Fibroblast of lung (primary cell): ENCODE results near the gene CNPPD1. TPM values are rescaled to one million over a fixed set of nuclear protein-coding genes. Genes with fewer than 3 reads are reported as not detected.
A peak's percentile ranks its signal among the peaks of the same experiment; 100 is the strongest.

Experiments used
- DNase-seq, 2 donors: peaks; one replicate each; pipeline versions ENCODE4 v3.0.0 to v3.0.0-alpha.2; 2010; ENCODE audit warnings: low read depth in 2 of 2
- H2AFZ ChIP-seq: 2 replicates; pipeline ENCODE4 v1.5.1; 2012; ENCODE audit warnings: low read length, control low read depth, inconsistent platforms
- H3K27ac ChIP-seq: 2 replicates; pipeline ENCODE4 v1.5.1; 2011; ENCODE audit warnings: low read length, control low read depth; ENCODE audit not compliant: insufficient read depth
- H3K27me3 ChIP-seq: 2 replicates; pipeline ENCODE4 v1.5.1; 2011; ENCODE audit warnings: mild to moderate bottlenecking, low read length; ENCODE audit not compliant: control insufficient read depth, insufficient read depth
- H3K36me3 ChIP-seq: 2 replicates; pipeline ENCODE4 v1.5.1; 2011; ENCODE audit warnings: low read length; ENCODE audit not compliant: control insufficient read depth, insufficient read depth
- H3K4me1 ChIP-seq: 2 replicates; pipeline ENCODE4 v1.5.1; 2011; ENCODE audit warnings: low read length; ENCODE audit not compliant: control insufficient read depth, insufficient read depth; ENCODE audit errors: extremely low read depth
- H3K4me2 ChIP-seq: 2 replicates; pipeline ENCODE4 v1.5.1; 2011; ENCODE audit warnings: low read length, control low read depth; ENCODE audit not compliant: insufficient read depth; ENCODE audit errors: extremely low read depth
- H3K4me3 ChIP-seq, 4 experiments: fragments of 200-600 bp in 1 of 4; sonication (generic) in 1 of 4; replicated peaks in 1 of 4; 2 replicates each; pipeline ENCODE4 v1.5.1; 2011 to 2016; ENCODE audit warnings: low read length in 4 of 4, low read depth in 3 of 4, mild to moderate bottlenecking in 3 of 4, control low read depth in 2 of 4, inconsistent platforms in 1 of 4, mixed read lengths in 1 of 4; ENCODE audit not compliant: insufficient read depth in 1 of 4; ENCODE audit errors: control extremely low read depth in 1 of 4
- H3K79me2 ChIP-seq: 2 replicates; pipeline ENCODE4 v1.5.1; 2012; ENCODE audit warnings: mild to moderate bottlenecking, low read length, inconsistent platforms; ENCODE audit not compliant: control insufficient read depth, insufficient read depth
- H3K9ac ChIP-seq: 2 replicates; pipeline ENCODE4 v1.5.1; 2011; ENCODE audit warnings: mild to moderate bottlenecking, low read length, control low read depth; ENCODE audit not compliant: insufficient read depth
- H3K9me3 ChIP-seq: 2 replicates; pipeline ENCODE4 v1.5.1; 2012; ENCODE audit warnings: low read depth, low read length; ENCODE audit not compliant: control insufficient read depth, insufficient read depth
- H4K20me1 ChIP-seq: 2 replicates; pipeline ENCODE4 v1.5.1; 2011; ENCODE audit warnings: low read length; ENCODE audit not compliant: control insufficient read depth, insufficient read depth; ENCODE audit errors: extremely low read depth
- CTCF ChIP-seq, 2 donors: IDR thresholded peaks in 1 of 2; conservative IDR thresholded peaks in 1 of 2; 1 replicate in 1 of 2; 2 replicates in 1 of 2; pipeline ENCODE4 v1.5.1; 2011 to 2012; ENCODE audit warnings: low read length in 2 of 2, control low read depth in 1 of 2, inconsistent platforms in 1 of 2, low read depth in 1 of 2, mild to moderate bottlenecking in 1 of 2
- EZH2 ChIP-seq: IDR thresholded peaks from 2 replicates; pipeline ENCODE4 v1.5.1; 2012; ENCODE audit warnings: low read length, control low read depth, mild to moderate bottlenecking; ENCODE audit errors: missing control alignments
- polyA plus RNA-seq, 2 donors: library from polyadenylated mRNA; depleted of rRNA in 1 of 2; stranded (reverse) in 1 of 2; unstranded in 1 of 2; fragments of >200 nt; gene quantifications; 2 replicates each; pipeline ENCODE4 v1.2.1, GENCODE V29; 2011 to 2012; ENCODE audit warnings: missing spikeins in 1 of 2
- total RNA-seq: library from RNA; depleted of rRNA; stranded (reverse); fragments of >200 nt; gene quantifications from 2 replicates; pipeline ENCODE4 v1.2.1, GENCODE V29; 2014

Gene CNPPD1
- total and polyA plus RNA-seq, 2 donors (not counting 1 experiment from before 2014, with no cell fraction given), result 33.5 to 42.2 TPM

GRCh38 chr2:219133976-219134375 is 42.7 kb downstream of the CNPPD1 start:
- Histone ChIP-seq H3K9ac (no peak overlapping the region), H3K4me2 (no peak overlapping the region), H4K20me1 (no peaks in the 10 kb centered on the region), H3K4me3 (no peak overlapping the region), H3K9me3 (no peaks in the 10 kb centered on the region), H3K27ac (no peak overlapping the region), H3K4me1 (no peaks in the 10 kb centered on the region), H3K36me3 (no peaks in the 10 kb centered on the region), H2AFZ (no peak overlapping the region), H3K79me2 (no peaks in the 10 kb centered on the region), H3K27me3 (no peaks in the 10 kb centered on the region)
- no peak for DNase-seq
- TF ChIP-seq EZH2 (no peak), CTCF (conservative IDR thresholded peaks at IDR 0.05 in 1 of 2, IDR thresholded peaks at IDR 0.05 in 1 of 2; ENCODE audit: low read depth in 1 of 2, low read length in 2 of 2) (no peak)

- no peaks in the 10 kb centered on the region for H3K36me3 ChIP-seq
- H3K4me2 ChIP-seq, result no peak overlapping the region
- H3K9ac ChIP-seq, result no peak overlapping the region
- no peak for DNase-seq
- H2AFZ ChIP-seq, result no peak overlapping the region
- no peak overlapping the region for H3K4me3 ChIP-seq
- H4K20me1 ChIP-seq, result no peaks in the 10 kb centered on the region
- no peaks in the 10 kb centered on the region for H3K4me1 ChIP-seq
- no peaks in the 10 kb centered on the region for H3K9me3 ChIP-seq
- TF ChIP-seq CTCF (conservative IDR thresholded peaks at IDR 0.05 in 1 of 2, IDR thresholded peaks at IDR 0.05 in 1 of 2; ENCODE audit: low read depth in 1 of 2, low read length in 2 of 2) (no peak), EZH2 (no peak)
- H3K79me2 ChIP-seq, result no peaks in the 10 kb centered on the region
- no peaks in the 10 kb centered on the region for H3K27me3 ChIP-seq
- no peak overlapping the region for H3K27ac ChIP-seq
These were observed 45.0 kb downstream of the CNPPD1 start for GRCh38 chr2:219131744-219132143.

DNA sequence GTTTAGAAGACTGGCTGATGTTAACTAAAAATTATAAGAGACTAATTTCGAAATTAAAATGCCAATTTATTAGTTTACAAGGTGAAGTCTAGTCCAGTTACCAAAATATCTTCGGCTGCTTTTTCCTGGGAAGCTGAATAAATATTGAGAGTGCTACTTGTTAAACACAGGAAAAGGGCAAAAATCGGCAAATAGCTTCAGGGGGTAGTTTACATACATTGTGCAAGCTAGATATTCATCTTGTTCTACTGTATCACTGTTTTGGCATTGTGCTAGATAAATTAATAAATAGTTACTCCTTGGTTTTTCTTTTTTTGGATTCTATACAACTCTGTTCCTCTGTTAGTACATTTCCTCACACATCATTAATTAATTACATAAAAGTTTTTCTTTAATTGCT is 45.4 kb downstream of the CNPPD1 start:
- H3K79me2 ChIP-seq, result no peaks in the 10 kb centered on the region
- no peaks in the 10 kb centered on the region for H3K4me1 ChIP-seq
- no peak overlapping the region for H3K27ac ChIP-seq
- no peak overlapping the region for H3K9ac ChIP-seq
- H3K27me3 ChIP-seq, result no peaks in the 10 kb centered on the region
- H2AFZ ChIP-seq, result no peak overlapping the region
- no peaks in the 10 kb centered on the region for H4K20me1 ChIP-seq
- no peak for TF ChIP-seq EZH2
- no peak for TF ChIP-seq CTCF (conservative IDR thresholded peaks at IDR 0.05 in 1 of 2, IDR thresholded peaks at IDR 0.05 in 1 of 2; ENCODE audit: low read depth in 1 of 2, low read length in 2 of 2)
- H3K4me3 ChIP-seq, result no peak overlapping the region
- no peaks in the 10 kb centered on the region for H3K9me3 ChIP-seq
- no peaks in the 10 kb centered on the region for H3K36me3 ChIP-seq
- DNase-seq, result peak in 1 of 2 donors; percentile 51
- no peak overlapping the region for H3K4me2 ChIP-seq
